NB4 (cell line): ENCODE results near the gene GALNT2.

Experiments
- DNase-seq: peaks from one replicate; pipeline ENCODE4 v3.0.0; 2010; ENCODE audit warnings: low read depth
- H3K4me3 ChIP-seq: one replicate; pipeline ENCODE4 v1.5.1; 2011; ENCODE audit warnings: mild to moderate bottlenecking, low read depth, low read length, moderate library complexity
- MYC ChIP-seq: IDR thresholded peaks from 2 replicates; pipeline ENCODE4 v1.6.1; 2011; ENCODE audit warnings: low read depth, low read length
- POLR2A ChIP-seq: IDR thresholded peaks from 2 replicates; pipeline ENCODE4 v1.6.1; 2011; ENCODE audit warnings: mild to moderate bottlenecking; ENCODE audit not compliant: insufficient read length; ENCODE audit errors: extremely low read depth
- TF ChIP-seq, protein P1 (sequence below): IDR thresholded peaks from 2 replicates; pipeline ENCODE4 v1.6.1; 2011; ENCODE audit warnings: low read depth, low read length
- TF ChIP-seq, protein P2 (sequence below): IDR thresholded peaks from one replicate; pipeline ENCODE4 v1.5.1; 2012; ENCODE audit warnings: low read depth, low read length

The GALNT2 gene

DNA sequence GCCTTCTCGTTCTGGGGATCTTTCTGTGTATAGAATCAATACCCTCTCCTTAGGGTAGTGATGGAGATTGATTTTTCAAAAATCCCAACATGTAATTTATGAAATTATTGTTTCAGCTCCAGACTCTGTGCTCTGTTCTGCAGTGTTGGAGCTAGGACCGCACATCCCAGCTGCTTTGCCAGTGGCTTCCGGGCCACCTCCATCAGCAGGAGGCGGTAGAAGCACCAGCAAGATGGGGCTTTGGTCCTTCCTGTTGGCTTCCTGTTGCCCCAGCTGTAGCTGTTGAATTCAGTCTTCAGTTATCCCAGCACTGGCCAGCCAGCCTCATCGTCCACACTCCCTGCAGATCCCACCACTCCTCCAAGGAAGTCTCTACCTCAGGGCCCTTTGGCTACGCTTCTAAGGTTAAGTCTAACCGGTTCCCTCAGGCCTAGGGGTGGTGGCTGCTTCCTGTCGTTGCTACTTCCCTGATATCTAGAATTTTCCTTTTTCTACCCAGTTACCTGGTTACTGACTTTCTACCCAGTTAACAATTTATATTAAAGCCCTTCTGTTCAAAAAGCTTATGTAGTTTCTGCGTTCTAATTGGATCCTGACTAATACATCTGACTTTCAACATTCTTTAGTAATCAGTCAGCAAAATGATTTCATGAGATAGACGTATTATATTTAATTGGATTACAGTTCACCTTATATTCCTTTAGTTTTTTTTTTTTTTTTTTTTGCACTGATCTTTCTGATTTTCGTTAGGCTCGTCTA, 24.6 kb downstream of the GALNT2 start:
- TF ChIP-seq, protein P1, sequence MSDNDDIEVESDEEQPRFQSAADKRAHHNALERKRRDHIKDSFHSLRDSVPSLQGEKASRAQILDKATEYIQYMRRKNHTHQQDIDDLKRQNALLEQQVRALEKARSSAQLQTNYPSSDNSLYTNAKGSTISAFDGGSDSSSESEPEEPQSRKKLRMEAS = no peak
- TF ChIP-seq, protein P2, sequence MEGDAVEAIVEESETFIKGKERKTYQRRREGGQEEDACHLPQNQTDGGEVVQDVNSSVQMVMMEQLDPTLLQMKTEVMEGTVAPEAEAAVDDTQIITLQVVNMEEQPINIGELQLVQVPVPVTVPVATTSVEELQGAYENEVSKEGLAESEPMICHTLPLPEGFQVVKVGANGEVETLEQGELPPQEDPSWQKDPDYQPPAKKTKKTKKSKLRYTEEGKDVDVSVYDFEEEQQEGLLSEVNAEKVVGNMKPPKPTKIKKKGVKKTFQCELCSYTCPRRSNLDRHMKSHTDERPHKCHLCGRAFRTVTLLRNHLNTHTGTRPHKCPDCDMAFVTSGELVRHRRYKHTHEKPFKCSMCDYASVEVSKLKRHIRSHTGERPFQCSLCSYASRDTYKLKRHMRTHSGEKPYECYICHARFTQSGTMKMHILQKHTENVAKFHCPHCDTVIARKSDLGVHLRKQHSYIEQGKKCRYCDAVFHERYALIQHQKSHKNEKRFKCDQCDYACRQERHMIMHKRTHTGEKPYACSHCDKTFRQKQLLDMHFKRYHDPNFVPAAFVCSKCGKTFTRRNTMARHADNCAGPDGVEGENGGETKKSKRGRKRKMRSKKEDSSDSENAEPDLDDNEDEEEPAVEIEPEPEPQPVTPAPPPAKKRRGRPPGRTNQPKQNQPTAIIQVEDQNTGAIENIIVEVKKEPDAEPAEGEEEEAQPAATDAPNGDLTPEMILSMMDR = no peak
- no peak for TF ChIP-seq MYC
- no peak for TF ChIP-seq POLR2A
- no peak overlapping the region for H3K4me3 ChIP-seq
- DNase-seq = no peak

DNA sequence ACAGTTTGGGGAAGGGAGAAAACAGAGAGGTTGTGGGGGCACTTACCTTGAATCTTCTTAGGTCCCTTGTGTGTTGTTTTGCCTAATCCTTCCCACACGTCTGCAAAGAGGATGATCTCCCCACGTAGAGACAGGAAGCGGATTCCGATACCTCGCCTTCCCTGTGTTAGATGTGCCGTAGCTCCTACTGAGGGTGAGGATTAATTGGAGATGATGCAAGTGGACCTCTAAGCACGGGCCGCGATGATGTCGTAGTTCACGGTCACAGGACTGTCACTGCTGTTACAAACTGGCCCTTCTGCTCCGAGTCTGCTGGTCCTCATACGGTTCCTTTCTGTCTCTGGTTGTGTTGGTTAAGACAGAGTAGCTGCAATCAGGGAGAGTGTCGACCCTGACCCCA, 27.7 kb downstream of the GALNT2 start:
- no peak overlapping the region for H3K4me3 ChIP-seq
- no peak for DNase-seq
- TF ChIP-seq POLR2A = no peak
- TF ChIP-seq, protein P2 = no peak
- TF ChIP-seq, protein P1 = no peak
- no peak for TF ChIP-seq MYC

DNA sequence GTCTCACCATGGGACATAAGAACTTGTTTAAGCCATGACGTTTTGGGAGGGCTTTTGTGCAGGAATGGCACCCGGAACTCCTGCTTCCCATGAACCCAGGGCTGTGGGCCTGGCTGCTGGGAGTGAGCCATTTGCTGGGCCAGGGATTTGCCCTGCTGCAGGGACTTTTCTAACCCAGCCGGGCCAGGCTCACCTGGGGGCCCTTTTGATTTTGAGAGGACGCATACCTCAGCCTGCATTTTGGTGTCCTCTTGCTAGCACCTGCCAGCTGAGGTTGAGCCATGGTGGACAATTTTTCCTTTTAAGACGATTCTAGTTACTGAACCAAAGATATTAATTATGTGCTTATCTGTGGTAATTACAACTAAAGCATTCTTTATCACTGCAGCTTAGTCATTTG, 28.9 kb downstream of the GALNT2 start:
- no peak for TF ChIP-seq POLR2A
- TF ChIP-seq, protein P2 = no peak
- TF ChIP-seq, protein P1 = no peak
- TF ChIP-seq MYC = no peak
- DNase-seq = no peak
- H3K4me3 ChIP-seq = no peak overlapping the region

DNA sequence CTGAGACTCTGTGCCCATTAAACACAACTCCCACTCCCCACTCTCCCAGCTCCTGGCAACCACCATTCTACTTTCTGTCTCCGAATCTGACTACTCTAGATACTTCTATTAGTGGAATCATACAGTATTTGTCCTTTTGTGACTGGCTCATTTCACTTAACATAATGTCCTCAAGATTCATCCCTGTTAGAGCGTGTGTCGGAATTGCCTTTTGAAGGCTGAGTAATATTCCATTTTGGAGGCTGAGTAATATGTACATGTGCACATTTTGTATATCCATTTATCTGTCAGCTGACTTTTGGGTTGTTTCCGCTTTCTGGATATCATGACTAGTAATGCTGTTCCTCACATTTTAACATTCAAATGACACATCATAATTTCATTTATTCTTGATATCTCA, 30.3 kb downstream of the GALNT2 start:
- no peak for TF ChIP-seq MYC
- TF ChIP-seq POLR2A = no peak
- TF ChIP-seq, protein P2 = no peak
- TF ChIP-seq, protein P1 = no peak
- H3K4me3 ChIP-seq = no peak overlapping the region
- DNase-seq = no peak

DNA sequence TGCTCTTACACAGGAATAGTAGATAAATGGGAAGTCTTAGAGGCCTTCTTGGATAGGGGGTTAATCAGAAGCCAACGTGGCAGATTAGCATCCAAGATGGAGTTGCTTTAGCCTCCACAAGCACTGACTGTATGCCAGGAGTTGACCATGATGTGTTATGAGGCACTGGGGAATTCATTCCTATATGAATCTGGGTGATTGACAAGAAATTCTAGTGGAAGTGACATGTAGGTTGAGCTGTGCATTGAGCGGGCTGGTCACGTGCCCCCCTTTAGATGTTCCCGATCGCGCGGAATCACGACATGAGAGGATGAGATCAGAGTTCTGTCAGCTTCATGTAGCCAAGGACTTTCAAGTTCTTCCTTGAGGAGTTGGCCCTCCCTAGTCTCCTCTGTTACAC, 31.7 kb downstream of the GALNT2 start:
- TF ChIP-seq, protein P2 = no peak
- TF ChIP-seq POLR2A = no peak
- TF ChIP-seq MYC = no peak
- TF ChIP-seq, protein P1 = no peak
- no peak overlapping the region for H3K4me3 ChIP-seq
- no peak for DNase-seq
